HG03571 (cell line): ENCODE results near the gene CMTM8.
"Not testable (repeated sequence)": the region's sequence is repeated elsewhere in the genome, so short reads cannot be mapped to it uniquely, and the experiment has no call there.

Experiments used
- ATAC-seq: cut with Tn5 transposase; IDR thresholded peaks from one replicate; pipeline ENCODE4 v1.9.1; 2021; ENCODE audit not compliant: unreplicated experiment

The CMTM8 gene

DNA sequence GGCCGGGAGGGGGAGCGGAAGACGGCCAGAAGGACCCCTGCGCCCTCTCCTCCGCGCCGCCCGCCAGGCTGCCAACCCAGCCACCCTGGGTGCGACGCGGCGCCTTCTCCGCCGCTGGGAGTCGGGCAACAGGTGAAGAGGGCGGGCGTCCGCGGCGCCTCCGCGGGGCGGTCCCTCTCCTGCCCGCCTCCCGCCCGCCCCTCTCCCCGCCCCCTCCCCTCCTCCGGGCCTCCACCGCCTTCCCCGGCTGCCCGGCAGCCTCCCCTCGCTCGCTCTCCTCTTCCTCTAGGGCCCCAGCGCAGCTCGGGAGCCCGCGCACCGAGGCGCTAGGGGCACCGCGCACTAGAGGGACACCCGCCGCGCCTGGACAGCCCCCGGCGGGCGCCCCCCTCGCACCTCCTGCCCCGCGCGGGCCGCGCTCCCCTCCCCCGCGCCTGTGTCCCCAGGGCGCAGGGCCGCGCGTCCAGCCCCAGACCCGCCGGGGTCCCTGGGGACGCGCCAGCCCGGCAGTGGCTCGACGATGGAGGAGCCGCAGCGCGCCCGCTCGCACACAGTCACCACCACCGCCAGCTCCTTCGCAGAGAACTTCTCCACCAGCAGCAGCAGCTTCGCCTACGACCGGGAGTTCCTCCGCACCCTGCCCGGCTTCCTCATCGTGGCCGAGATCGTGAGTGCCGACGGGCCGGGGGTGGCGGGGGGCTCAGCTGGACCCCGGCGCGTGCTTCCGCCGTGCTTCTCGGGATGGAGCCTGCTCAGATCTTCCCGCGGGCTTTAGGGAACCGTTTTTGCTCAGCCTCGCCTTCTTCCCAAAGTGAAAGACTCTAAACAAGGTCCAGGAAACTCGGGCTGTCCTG is at the start of gene CMTM8:
Gene CMTM8 (plus strand): TSS at position 228 of the 854 bp plus-strand sequence. CDS start 293 bp downstream, at position 521.
- no peak for ATAC-seq

GRCh38 chr3:32189693-32190092 is 48.8 kb upstream of the CMTM8 start:
- ATAC-seq = no peak

DNA sequence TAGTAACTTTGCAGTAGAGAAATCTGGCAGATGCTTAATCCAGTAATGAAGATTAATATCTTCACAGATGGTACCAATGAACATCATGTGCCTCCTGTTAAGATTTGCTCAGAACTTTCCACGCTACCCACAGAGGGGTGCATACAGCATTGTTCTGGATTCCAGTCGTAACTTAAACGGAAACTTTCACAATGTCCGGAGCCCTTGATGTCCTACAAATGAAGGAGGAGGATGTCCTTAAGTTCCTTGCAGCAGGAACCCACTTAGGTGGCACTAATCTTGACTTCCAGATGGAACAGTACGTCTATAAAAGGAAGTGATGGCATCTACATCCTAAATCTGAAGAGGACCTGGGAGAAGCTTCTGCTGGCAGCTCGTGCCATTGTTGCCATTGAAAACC is 47.9 kb upstream of the CMTM8 start:
- ATAC-seq = not testable (repeated sequence)

- no peak for ATAC-seq
Measured at GRCh38 chr3:32193101-32193500, 45.4 kb upstream of the CMTM8 start.

DNA sequence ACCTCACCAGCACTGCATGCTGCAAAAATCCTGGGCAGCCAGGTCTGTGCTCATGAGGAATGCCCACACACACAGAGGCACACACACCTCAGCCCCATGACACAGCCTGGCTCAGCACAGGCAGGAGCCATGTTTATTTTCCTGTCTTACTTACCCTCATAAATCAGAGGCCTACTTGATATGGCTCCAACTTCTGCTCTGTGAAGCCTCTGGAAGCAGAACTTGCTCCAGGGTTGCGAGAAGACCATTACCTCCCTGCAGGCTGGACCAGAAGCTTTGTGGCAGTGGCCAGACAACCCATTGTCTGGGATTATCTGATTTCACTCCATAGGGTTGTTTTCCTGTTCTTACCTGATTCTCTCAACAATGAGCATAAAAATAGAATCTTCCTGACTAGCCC is 43.8 kb upstream of the CMTM8 start:
- ATAC-seq = no peak

DNA sequence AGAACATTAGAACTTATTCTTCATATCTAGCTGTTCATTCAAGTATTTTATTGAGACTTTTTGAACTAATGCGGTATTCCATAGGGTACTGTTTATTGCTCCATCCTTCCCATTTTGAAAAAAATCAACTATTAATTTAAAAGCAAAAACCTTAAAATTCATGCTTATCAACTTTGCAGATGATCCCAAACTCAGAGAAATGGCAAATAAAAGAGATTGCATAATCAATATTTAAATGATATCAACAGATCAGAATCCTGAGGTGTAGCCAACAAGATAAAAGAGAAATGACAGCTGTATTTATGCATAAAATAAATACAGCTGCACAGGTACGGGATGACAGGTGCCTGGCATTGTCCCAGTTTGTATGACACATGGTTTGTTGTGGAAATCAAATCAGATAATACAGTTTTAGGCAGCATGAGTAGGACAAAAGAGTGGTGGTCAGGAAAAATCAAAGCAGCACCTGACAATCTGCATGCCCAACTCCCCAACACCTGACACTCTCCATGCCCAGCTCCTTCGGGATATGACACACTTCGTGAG is 42.4 kb upstream of the CMTM8 start:
- no peak for ATAC-seq

DNA sequence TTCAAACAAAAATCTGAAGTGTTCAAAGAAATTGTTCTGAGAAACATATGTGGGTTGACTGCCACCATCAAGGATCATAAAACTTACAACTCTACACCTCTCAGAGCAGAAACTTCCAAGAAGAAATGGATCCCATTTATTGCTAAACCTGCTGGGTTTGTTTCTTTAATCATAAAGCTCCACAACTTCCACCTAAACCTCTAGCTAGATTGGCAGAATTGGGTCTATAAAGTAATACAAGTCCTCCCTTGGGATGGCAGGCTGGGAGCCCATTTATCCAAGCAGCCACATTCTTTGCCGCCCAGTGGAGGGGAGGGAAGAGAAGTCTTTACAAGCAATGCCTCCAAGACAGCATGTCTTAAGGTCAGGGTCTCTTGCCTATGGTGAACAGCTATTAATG is 40.5 kb upstream of the CMTM8 start:
- no peak for ATAC-seq

GRCh38 chr3:32198714-32199113 is 39.8 kb upstream of the CMTM8 start:
- ATAC-seq = no peak

- ATAC-seq = no peak
Measured at GRCh38 chr3:32200490-32200889, 38.0 kb upstream of the CMTM8 start.

GRCh38 chr3:32200992-32201758 is 37.3 kb upstream of the CMTM8 start:
- ATAC-seq = no peak

GRCh38 chr3:32202496-32202895 is 36.0 kb upstream of the CMTM8 start:
- ATAC-seq = no peak

DNA sequence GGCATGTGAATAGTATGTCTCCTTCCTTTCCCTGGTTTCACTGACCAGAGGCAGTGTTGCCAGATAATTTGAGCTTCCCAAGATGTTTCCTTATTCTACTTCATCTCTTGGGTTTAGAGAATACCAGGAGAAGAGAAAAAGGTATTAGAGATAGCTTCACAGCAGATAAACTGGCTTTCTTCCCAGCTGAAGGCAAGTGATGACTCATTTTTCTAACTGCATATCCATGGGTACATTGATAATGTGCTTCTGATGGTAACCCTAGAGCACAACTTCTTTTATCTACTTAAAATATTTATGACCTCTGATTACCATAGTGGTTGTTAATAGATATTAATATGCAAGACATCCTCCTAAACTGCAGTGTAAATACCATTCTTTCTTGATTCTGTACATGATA is 34.6 kb upstream of the CMTM8 start:
- ATAC-seq = no peak

- no peak for ATAC-seq
Measured at GRCh38 chr3:32208447-32208846, 30.0 kb upstream of the CMTM8 start.

DNA sequence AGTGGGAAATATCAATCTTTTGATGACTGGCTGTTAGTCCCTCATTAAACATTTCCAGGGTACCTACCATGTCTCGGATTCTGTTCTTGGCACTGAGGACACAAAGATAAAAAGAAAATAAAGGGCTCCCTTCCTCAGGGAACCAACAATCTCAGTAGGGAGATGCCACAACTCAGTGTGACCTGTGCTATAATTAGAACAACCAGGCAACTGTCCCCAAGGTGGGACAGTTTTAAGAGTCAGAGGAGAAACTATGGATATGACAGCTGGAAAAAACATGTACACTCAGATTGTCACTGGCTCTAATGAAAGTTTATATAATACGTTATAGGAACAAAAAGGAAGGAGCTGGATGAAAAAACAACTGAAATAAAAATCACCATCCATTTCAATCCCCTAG is 23.3 kb upstream of the CMTM8 start:
- ATAC-seq = no peak

- no peak for ATAC-seq
Measured at GRCh38 chr3:32216172-32216783, 22.2 kb upstream of the CMTM8 start.

GRCh38 chr3:32217339-32217738 is 21.1 kb upstream of the CMTM8 start:
- no peak for ATAC-seq

DNA sequence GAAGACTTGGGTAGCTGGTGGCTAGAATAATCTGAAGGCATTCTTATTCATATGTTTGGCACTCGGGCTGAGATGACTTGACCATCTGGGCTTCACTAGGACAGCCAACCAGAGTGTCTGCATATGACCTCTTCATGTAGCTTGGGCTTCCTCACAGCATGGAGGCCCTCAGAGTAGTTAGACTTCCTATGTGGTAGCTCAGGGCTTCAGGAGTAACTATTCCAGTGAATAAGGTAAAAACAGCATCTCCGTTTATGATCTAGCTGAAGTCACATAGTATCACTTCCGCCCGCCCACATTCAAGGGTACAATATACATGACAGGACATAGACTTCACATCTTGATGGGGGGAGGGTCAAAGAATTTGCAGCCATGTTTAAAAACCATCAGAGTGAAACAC is 18.9 kb upstream of the CMTM8 start:
- no peak for ATAC-seq

- no peak for ATAC-seq
Measured at GRCh38 chr3:32220006-32220405, 18.5 kb upstream of the CMTM8 start.

- no peak for ATAC-seq
Measured at GRCh38 chr3:32222950-32223349, 15.5 kb upstream of the CMTM8 start.

- no peak for ATAC-seq
Measured at GRCh38 chr3:32224016-32224516, 14.4 kb upstream of the CMTM8 start.

DNA sequence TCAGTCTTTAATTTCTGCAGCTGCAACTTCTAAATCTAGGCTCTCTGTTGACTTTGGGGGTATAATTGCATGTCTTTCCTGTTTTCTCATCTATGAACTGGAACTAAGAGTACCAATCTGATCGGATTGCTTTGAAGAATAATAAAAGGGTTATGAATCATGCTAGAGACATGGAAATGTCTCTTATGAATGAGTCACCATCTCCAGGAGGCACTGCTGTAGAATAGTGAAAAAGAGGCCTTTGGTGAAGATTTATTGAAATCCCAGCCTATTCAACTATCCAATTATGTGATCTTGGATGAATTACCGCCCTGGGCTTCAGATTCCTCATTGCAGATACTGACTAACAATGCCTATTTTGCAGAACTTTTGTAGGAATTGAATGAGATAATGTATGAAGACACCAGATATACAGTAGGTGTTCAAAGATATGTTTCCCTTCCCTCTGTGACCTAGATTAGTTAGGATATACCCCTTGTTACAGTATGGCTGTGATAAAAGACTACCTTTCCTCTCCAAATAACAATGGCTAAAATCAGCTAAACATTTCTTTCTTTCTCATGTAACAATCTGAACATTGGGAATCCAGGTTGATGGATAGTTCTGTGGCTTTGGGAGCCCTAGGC is 11.5 kb upstream of the CMTM8 start:
- no peak for ATAC-seq
